ENCODE results near the gene ANK3.

DNA sequence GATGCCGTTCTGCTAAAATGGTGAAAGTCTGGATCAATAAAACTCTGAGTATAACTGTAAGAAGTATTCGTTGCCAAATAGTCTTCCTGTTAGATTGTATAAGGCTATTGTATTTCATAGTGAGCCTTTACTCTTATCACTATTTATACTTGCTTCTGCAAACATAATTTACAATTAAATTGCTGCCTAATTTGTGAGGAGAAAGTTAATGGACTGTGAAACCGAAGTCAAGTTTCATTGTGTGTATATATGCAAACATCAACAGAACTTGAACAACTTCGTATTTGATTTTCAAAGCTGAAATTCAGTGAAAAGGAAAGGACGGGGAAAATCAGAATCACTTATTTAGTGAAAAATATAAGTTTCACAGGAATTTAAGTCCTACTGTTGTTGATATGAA is 347.4 kb downstream of the ANK3 start:
- TF ChIP-seq EZH2 (IDR thresholded peaks at IDR 0.05; ENCODE audit: borderline replicate concordance, low read depth, low read length, severe bottlenecking) (no peak), CTCF (IDR thresholded peaks at IDR 0.05; ENCODE audit: extremely low read depth in 1 of 2, insufficient read depth in 1 of 2, low read depth in 1 of 2, low read length in 2 of 2) (no peak), POLR2A (IDR thresholded peaks at IDR 0.05; ENCODE audit: low read depth, low read length) (no peak), GATA2 (IDR thresholded peaks at IDR 0.05; ENCODE audit: insufficient read depth, insufficient read length, low read depth, low read length) (no peak), POLR2AphosphoS5 (IDR thresholded peaks at IDR 0.05; ENCODE audit: insufficient read depth, low read depth, low read length) (no peak), MYC (IDR thresholded peaks at IDR 0.05; ENCODE audit: low read depth, low read length) (no peak)
